ENCODE measurements around the gene IL3RA.
"Not testable (repeated sequence)": the region's sequence is repeated elsewhere in the genome, so short reads cannot be mapped to it uniquely, and the experiment has no call there.

IL3RA gene

GRCh38 chrX:1307626-1308340 lies 28.8 kb upstream of the IL3RA start:
- Histone ChIP-seq H3K4me3 (ENCODE audit: extremely low read depth, insufficient read depth, low read length, poor library complexity, severe bottlenecking) (no peak overlapping the region), H3K27ac (ENCODE audit: low read depth, low read length, severe bottlenecking) (no peak overlapping the region), H3K9me3 (ENCODE audit: control insufficient read depth, low read length) (peaks cover 4% of the 10 kb centered on the region), H3K36me3 (ENCODE audit: control insufficient read depth, insufficient read depth, low read length) (no peaks in the 10 kb centered on the region), H3K4me1 (ENCODE audit: control insufficient read depth, insufficient read depth, low read length, poor library complexity, severe bottlenecking) (no peaks in the 10 kb centered on the region)
- 88 to 93% methylated on average over 6 to 10 of the region's 10 CpGs for WGBS, 2 experiments (ENCODE audit: insufficient coverage in 2 of 2)

DNA sequence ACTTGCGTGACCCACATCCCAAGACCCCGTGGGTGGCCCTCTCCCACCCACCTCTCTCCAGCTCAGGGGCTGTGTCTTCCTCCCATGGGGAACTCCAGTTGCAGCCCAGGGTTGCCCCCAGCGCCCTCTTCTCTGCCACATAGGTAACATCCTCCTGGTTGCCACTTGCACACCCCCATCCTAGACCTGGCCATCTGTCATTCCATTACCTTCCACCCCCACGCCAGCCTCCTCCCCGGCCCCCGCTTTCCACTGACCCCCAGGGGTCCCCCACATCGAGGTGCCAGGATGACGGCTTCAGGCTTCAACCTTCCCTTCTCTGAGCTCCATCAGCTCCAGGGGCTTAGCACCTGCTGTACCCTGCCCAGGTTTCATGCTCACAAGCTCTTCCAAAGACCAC lies 28.1 kb upstream of the IL3RA start:
- Histone ChIP-seq H3K9me3 (ENCODE audit: control insufficient read depth, low read length) (peaks cover 4% of the 10 kb centered on the region), H3K27ac (ENCODE audit: low read depth, low read length, severe bottlenecking) (no peak overlapping the region), H3K4me1 (ENCODE audit: control insufficient read depth, insufficient read depth, low read length, poor library complexity, severe bottlenecking) (no peaks in the 10 kb centered on the region), H3K36me3 (ENCODE audit: control insufficient read depth, insufficient read depth, low read length) (no peaks in the 10 kb centered on the region), H3K4me3 (ENCODE audit: extremely low read depth, insufficient read depth, low read length, poor library complexity, severe bottlenecking) (no peak overlapping the region)
- 99 to 100% methylated on average over 3 to 7 of the region's 8 CpGs for WGBS, 2 experiments (ENCODE audit: insufficient coverage in 2 of 2)

GRCh38 chrX:1308917-1309316 lies 27.7 kb upstream of the IL3RA start:
- H3K9me3 ChIP-seq (ENCODE audit: control insufficient read depth, low read length); H3K4me3 ChIP-seq (ENCODE audit: extremely low read depth, insufficient read depth, low read length, poor library complexity, severe bottlenecking); H3K27ac ChIP-seq (ENCODE audit: low read depth, low read length, severe bottlenecking); H3K4me1 ChIP-seq (ENCODE audit: control insufficient read depth, insufficient read depth, low read length, poor library complexity, severe bottlenecking); H3K36me3 ChIP-seq (ENCODE audit: control insufficient read depth, insufficient read depth, low read length): not testable (repeated sequence)
- WGBS, 2 experiments (ENCODE audit: insufficient coverage in 2 of 2): 84 to 96% methylated on average over 7 to 12 of the region's 12 CpGs

- no peak overlapping the region for H3K27ac ChIP-seq (ENCODE audit: low read depth, low read length, severe bottlenecking)
- no peaks in the 10 kb centered on the region for H3K36me3 ChIP-seq (ENCODE audit: control insufficient read depth, insufficient read depth, low read length)
- no peaks in the 10 kb centered on the region for H3K4me1 ChIP-seq (ENCODE audit: control insufficient read depth, insufficient read depth, low read length, poor library complexity, severe bottlenecking)
- 86 to 89% methylated on average over 3 of the region's 7 CpGs for WGBS, 2 experiments (ENCODE audit: insufficient coverage in 2 of 2)
- H3K9me3 ChIP-seq (ENCODE audit: control insufficient read depth, low read length): no peaks in the 10 kb centered on the region
- H3K4me3 ChIP-seq (ENCODE audit: extremely low read depth, insufficient read depth, low read length, poor library complexity, severe bottlenecking): no peak overlapping the region
These were observed 22.8 kb upstream of the IL3RA start for GRCh38 chrX:1313788-1314187.

DNA sequence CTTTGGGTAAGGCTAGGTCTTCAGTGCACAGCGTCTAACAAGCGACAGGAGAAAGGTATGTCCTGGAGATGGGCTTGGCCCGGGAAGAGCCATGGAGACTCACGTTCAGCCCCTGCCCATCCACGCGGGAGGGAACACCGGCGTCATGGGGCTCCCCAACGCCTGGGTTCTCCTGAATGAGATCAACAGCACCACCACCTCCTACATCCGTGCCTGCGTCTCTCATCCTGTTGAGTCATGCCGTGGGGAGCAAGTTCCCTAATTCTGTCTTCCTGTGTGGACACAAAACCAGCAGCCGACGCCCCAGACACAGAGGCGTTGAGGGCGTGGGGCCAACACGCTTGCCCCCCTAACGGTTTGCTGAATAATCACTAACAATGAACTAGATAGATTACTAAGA lies 20.1 kb upstream of the IL3RA start:
- H3K27ac ChIP-seq (ENCODE audit: low read depth, low read length, severe bottlenecking): no peak overlapping the region
- no peaks in the 10 kb centered on the region for H3K36me3 ChIP-seq (ENCODE audit: control insufficient read depth, insufficient read depth, low read length)
- no peaks in the 10 kb centered on the region for H3K4me1 ChIP-seq (ENCODE audit: control insufficient read depth, insufficient read depth, low read length, poor library complexity, severe bottlenecking)
- 92 to 94% methylated on average over 14 to 18 of the region's 18 CpGs for WGBS, 2 experiments (ENCODE audit: insufficient coverage in 2 of 2)
- no peaks in the 10 kb centered on the region for H3K9me3 ChIP-seq (ENCODE audit: control insufficient read depth, low read length)
- no peak overlapping the region for H3K4me3 ChIP-seq (ENCODE audit: extremely low read depth, insufficient read depth, low read length, poor library complexity, severe bottlenecking)

- no peaks in the 10 kb centered on the region for H3K4me1 ChIP-seq (ENCODE audit: control insufficient read depth, insufficient read depth, low read length, poor library complexity, severe bottlenecking)
- H3K27ac ChIP-seq (ENCODE audit: low read depth, low read length, severe bottlenecking): no peak overlapping the region
- WGBS, 2 experiments (ENCODE audit: insufficient coverage in 2 of 2): 86 to 88% methylated on average over 12 to 13 of the region's 13 CpGs
- H3K4me3 ChIP-seq (ENCODE audit: extremely low read depth, insufficient read depth, low read length, poor library complexity, severe bottlenecking): no peak overlapping the region
- no peaks in the 10 kb centered on the region for H3K9me3 ChIP-seq (ENCODE audit: control insufficient read depth, low read length)
- no peaks in the 10 kb centered on the region for H3K36me3 ChIP-seq (ENCODE audit: control insufficient read depth, insufficient read depth, low read length)
These were observed 14.9 kb upstream of the IL3RA start for GRCh38 chrX:1321674-1322073.

DNA sequence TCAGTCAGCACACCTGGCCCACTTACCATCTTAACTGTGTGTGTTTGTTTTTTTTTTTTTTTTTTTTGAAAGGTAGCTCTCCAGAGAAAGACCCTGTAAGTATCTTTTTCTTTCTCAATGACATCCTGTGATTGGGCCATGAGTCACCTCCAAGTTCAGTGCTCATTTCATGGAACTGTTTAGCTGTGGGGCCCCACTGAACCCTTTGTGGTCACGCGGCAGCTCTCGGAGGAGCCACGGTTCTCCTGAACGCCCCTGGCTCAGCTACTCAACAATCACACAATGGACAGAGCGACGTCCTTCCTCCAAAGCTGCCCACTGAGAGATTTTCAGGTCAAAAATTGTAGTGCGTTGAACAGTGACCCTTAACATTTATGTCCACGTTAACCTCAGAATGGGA lies 14.2 kb upstream of the IL3RA start:
- 87 to 95% methylated on average over 8 to 9 of the region's 9 CpGs for WGBS, 2 experiments (ENCODE audit: insufficient coverage in 2 of 2)
- no peaks in the 10 kb centered on the region for H3K36me3 ChIP-seq (ENCODE audit: control insufficient read depth, insufficient read depth, low read length)
- no peak overlapping the region for H3K4me3 ChIP-seq (ENCODE audit: extremely low read depth, insufficient read depth, low read length, poor library complexity, severe bottlenecking)
- H3K27ac ChIP-seq (ENCODE audit: low read depth, low read length, severe bottlenecking): no peak overlapping the region
- H3K4me1 ChIP-seq (ENCODE audit: control insufficient read depth, insufficient read depth, low read length, poor library complexity, severe bottlenecking): no peaks in the 10 kb centered on the region
- no peaks in the 10 kb centered on the region for H3K9me3 ChIP-seq (ENCODE audit: control insufficient read depth, low read length)

DNA sequence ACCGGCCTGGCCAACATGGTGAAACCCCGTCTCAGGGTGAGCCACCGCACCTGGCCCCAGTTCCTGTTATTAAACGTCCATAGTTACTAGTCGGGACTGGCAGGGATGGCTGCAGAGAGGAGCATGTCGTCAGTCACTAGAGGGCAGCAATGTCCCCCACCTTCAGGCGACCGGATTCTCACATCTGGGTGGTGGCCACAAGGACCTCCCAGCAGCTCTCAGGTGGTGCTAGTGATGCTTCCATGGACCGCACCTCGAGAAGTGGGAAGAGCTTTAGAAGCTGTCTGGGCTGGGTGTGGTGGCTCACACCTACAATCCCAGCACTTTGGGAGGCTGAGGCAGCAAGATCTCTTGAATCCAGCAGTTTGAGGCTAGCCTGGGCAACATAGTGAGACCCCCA lies 13.3 kb upstream of the IL3RA start:
- WGBS, 2 experiments (ENCODE audit: insufficient coverage in 2 of 2): 23 to 31% methylated on average over 10 of the region's 10 CpGs
- Histone ChIP-seq H3K4me3 (ENCODE audit: extremely low read depth, insufficient read depth, low read length, poor library complexity, severe bottlenecking) (no peak overlapping the region), H3K9me3 (ENCODE audit: control insufficient read depth, low read length) (no peaks in the 10 kb centered on the region), H3K27ac (ENCODE audit: low read depth, low read length, severe bottlenecking) (no peak overlapping the region), H3K4me1 (ENCODE audit: control insufficient read depth, insufficient read depth, low read length, poor library complexity, severe bottlenecking) (no peaks in the 10 kb centered on the region), H3K36me3 (ENCODE audit: control insufficient read depth, insufficient read depth, low read length) (no peaks in the 10 kb centered on the region)

DNA sequence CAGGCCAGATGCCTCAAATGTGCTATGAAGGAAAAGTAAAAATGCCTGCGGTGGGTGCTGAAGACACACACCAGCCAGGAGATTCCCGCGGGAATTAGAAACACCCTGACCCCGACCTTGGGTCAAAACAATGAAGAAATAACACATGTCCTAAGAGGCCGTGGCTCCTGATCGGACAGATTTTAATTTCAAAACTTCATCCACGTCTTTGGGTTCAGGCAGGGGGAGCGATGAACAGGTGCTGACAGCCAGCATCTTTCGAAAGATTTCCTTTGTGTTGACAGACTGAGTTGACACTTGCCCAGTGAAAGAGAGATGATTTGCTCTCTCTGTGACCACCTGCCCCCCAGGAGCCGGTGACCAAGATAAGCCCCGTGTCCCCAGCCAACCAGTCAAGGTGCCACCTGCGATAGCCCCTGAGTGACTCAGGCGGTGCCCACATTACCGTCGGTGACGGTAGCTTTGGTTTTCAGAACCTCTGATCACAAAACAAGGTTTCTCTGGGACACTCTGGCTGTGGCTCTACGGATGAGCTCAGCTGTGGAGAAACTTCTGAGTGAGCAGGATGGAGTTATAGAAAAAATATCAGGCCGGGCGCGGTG lies 11.0 kb upstream of the IL3RA start:
- no peaks in the 10 kb centered on the region for H3K9me3 ChIP-seq (ENCODE audit: control insufficient read depth, low read length)
- no peak overlapping the region for H3K4me3 ChIP-seq (ENCODE audit: extremely low read depth, insufficient read depth, low read length, poor library complexity, severe bottlenecking)
- WGBS, 2 experiments (ENCODE audit: insufficient coverage in 2 of 2): 79 to 83% methylated on average over 17 to 20 of the region's 20 CpGs
- H3K4me1 ChIP-seq (ENCODE audit: control insufficient read depth, insufficient read depth, low read length, poor library complexity, severe bottlenecking): no peaks in the 10 kb centered on the region
- no peaks in the 10 kb centered on the region for H3K36me3 ChIP-seq (ENCODE audit: control insufficient read depth, insufficient read depth, low read length)
- no peak overlapping the region for H3K27ac ChIP-seq (ENCODE audit: low read depth, low read length, severe bottlenecking)

DNA sequence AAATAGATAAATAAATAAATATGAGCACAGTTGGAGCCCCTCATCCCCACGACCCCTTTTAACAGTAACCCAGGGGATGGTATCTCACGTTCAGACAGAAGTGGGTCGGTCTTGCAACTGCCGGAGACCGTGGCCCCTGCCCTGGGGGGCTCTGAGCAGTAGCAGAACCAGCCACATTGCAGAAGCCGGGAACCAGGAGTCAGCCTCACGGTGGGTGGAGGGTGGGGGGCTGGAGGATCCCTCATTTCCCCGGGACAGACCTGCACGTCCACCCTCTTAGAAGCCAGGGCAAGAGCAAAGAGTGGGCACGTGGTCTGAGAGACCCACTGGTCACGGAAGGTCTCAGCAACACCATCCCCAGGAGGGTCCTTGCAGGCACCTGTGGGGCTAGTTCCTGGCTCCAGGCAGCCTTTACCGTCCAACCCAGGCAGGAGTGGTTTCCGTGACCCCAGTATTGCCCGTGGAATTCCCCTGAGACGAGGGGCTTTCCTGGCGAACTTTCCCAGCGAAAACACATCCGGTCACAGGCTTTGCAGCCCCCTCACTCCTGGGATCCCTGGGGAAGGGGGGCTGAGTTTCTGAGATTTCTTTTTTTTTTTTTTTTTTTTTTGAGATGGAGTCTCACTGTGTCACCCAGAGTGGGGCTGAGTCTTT lies 8.8 kb upstream of the IL3RA start:
- Histone ChIP-seq H3K4me3 (ENCODE audit: extremely low read depth, insufficient read depth, low read length, poor library complexity, severe bottlenecking) (no peak overlapping the region), H3K9me3 (ENCODE audit: control insufficient read depth, low read length) (no peaks in the 10 kb centered on the region), H3K36me3 (ENCODE audit: control insufficient read depth, insufficient read depth, low read length) (no peaks in the 10 kb centered on the region), H3K4me1 (ENCODE audit: control insufficient read depth, insufficient read depth, low read length, poor library complexity, severe bottlenecking) (no peaks in the 10 kb centered on the region), H3K27ac (ENCODE audit: low read depth, low read length, severe bottlenecking) (no peak overlapping the region)
- WGBS, 2 experiments (ENCODE audit: insufficient coverage in 2 of 2): 77 to 90% methylated on average over 13 to 17 of the region's 18 CpGs

DNA sequence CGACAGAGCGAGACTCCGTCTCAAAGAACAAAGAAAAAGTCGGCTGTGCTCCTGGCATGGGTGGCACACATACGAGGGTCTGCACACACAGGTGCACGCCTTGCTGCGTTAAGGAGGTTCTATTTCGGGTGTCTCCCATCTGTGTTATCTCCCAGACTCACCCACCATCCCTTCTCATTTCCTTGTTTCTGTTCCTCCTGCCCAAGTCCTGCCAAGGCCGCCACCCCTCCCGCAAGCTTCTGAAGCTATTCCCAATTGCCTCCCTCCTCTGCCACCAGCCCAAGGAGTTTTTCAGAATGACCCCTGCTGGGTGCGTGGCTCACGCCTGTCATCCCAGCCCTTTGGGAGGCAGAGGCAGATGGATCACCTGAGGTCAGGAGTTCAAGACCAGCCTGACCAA lies 6.0 kb upstream of the IL3RA start:
- WGBS, 2 experiments (ENCODE audit: insufficient coverage in 2 of 2): 87 to 90% methylated on average over 10 to 11 of the region's 12 CpGs
- H3K36me3 ChIP-seq (ENCODE audit: control insufficient read depth, insufficient read depth, low read length): no peaks in the 10 kb centered on the region
- H3K4me3 ChIP-seq (ENCODE audit: extremely low read depth, insufficient read depth, low read length, poor library complexity, severe bottlenecking): no peak overlapping the region
- H3K27ac ChIP-seq (ENCODE audit: low read depth, low read length, severe bottlenecking): no peak overlapping the region
- H3K9me3 ChIP-seq (ENCODE audit: control insufficient read depth, low read length): no peaks in the 10 kb centered on the region
- no peaks in the 10 kb centered on the region for H3K4me1 ChIP-seq (ENCODE audit: control insufficient read depth, insufficient read depth, low read length, poor library complexity, severe bottlenecking)

Data from mesodermal cell (in vitro differentiated cells).